HepG2 (cell line): ENCODE results near the gene ANKAR. TPM values are rescaled to one million over a fixed set of nuclear protein-coding genes. Genes with fewer than 3 reads are reported as not detected.

Experiments
- AGO2 ChIP-seq: fragments of 200-400 bp; formaldehyde crosslinking; optimal IDR thresholded peaks from 2 replicates; pipeline ENCODE3; 2017; ENCODE audit warnings: mild to moderate bottlenecking, low read depth, low read length, moderate library complexity
- GABPB1 ChIP-seq: IDR thresholded peaks from 2 replicates; pipeline ENCODE4 v1.6.1; 2016; ENCODE audit warnings: mild to moderate bottlenecking, missing genetic modification reagents, moderate library complexity, missing compliant biosample characterization
- GLI4 ChIP-seq: sonication (generic); formaldehyde crosslinking; IDR thresholded peaks from 2 replicates; pipeline ENCODE4 v1.5.1; 2020; ENCODE audit warnings: missing genetic modification reagents, mild to moderate bottlenecking, moderate library complexity, borderline replicate concordance
- HDAC6 ChIP-seq: fragments of 200-600 bp; sonication (generic); IDR thresholded peaks from 2 replicates; pipeline ENCODE4 v1.7.0; 2017; ENCODE audit warnings: mild to moderate bottlenecking, antibody characterized with exemption, low read length, low read depth
- KIAA2018 ChIP-seq: sonication (generic); formaldehyde crosslinking; IDR thresholded peaks from 2 replicates; pipeline ENCODE4 v1.5.0; 2020; ENCODE audit warnings: mild to moderate bottlenecking, missing genetic modification reagents, borderline replicate concordance
- KMT2B ChIP-seq: IDR thresholded peaks from 2 replicates; pipeline ENCODE4 v1.6.1; 2016; ENCODE audit warnings: missing genetic modification reagents, missing compliant biosample characterization
- MAFF ChIP-seq: IDR thresholded peaks from 2 replicates; pipeline ENCODE4 v1.6.1; 2011; ENCODE audit warnings: low read depth, low read length, improper control_type of control experiment
- MED1 ChIP-seq: sonication (generic); formaldehyde crosslinking; IDR thresholded peaks from 2 replicates; pipeline ENCODE4 v1.4.0; 2020; ENCODE audit warnings: missing genetic modification reagents
- MEIS2 ChIP-seq: sonication (generic); formaldehyde crosslinking; IDR thresholded peaks from 2 replicates; pipeline ENCODE4 v1.9.0; 2021; ENCODE audit warnings: mild to moderate bottlenecking, missing genetic modification reagents
- TEAD3 ChIP-seq: optimal IDR thresholded peaks from 2 replicates; pipeline ENCODE3; 2016; ENCODE audit warnings: borderline replicate concordance
- TEF ChIP-seq: sonication (generic); formaldehyde crosslinking; IDR thresholded peaks from 2 replicates; pipeline ENCODE4 v1.5.0; 2020; ENCODE audit warnings: missing genetic modification reagents
- ZFAT ChIP-seq: sonication (generic); formaldehyde crosslinking; conservative IDR thresholded peaks from 2 replicates; pipeline ENCODE4 v1.8.1; 2023; ENCODE audit warnings: missing genetic modification reagents, inconsistent platforms
- ZNF101 ChIP-seq: sonication (generic); formaldehyde crosslinking; IDR thresholded peaks from 2 replicates; pipeline ENCODE4 v1.4.0; 2020; ENCODE audit warnings: mild to moderate bottlenecking, low read depth, missing genetic modification reagents, borderline replicate concordance
- ZNF18 ChIP-seq: sonication (generic); formaldehyde crosslinking; IDR thresholded peaks from 2 replicates; pipeline ENCODE4 v1.8.0; 2022; ENCODE audit warnings: mild to moderate bottlenecking, missing genetic modification reagents; ENCODE audit not compliant: insufficient replicate concordance
- ZSCAN9 ChIP-seq: IDR thresholded peaks from 2 replicates; pipeline ENCODE4 v1.6.1; 2016; ENCODE audit warnings: borderline replicate concordance
- polyA plus RNA-seq, 8 experiments: library from polyadenylated mRNA; depleted of rRNA in 3 of 8; stranded (reverse) in 7 of 8; unstranded in 1 of 8; fragments of >200 nt; fragmentation: Illumina TruSeq in 4 of 8; extraction: Trizol in 4 of 8; gene quantifications; 2 replicates each; pipeline versions ENCODE4 v1.2.1 to v1.2.3, GENCODE V29; 2011 to 2016; ENCODE audit warnings: low read depth in 4 of 8, missing spikeins in 1 of 8, mixed read lengths in 1 of 8; ENCODE audit not compliant: insufficient read depth in 1 of 8
- total RNA-seq, 5 experiments: library from RNA; depleted of rRNA; stranded (reverse); fragments of >200 nt; fragmentation: Illumina TruSeq; extraction: Trizol; gene quantifications; 2 replicates each; pipeline ENCODE4 v1.2.3, GENCODE V29; 2016; ENCODE audit warnings: low read depth in 1 of 5

The ANKAR gene
- total and polyA plus RNA-seq, 2 of the 13 experiments (the other 11 are each of a cell fraction or from before 2014, with no cell fraction given) = 3.6 to 5.0 TPM

GRCh38 chr2:189661148-189661956 is 13.1 kb upstream of the ANKAR start, which contains the start of gene ASNSD1 (continued):
- TF ChIP-seq MEIS2 (peak; percentile 52), MAFF (no peak; the same call in 1 of the 2 replicates), TEAD3 (CRISPR knock-in tag) (peak; percentile 94), KIAA2018 (CRISPR knock-in tag) (no peak; the same call in 1 of the 2 replicates), TEF (CRISPR knock-in tag) (no peak), GLI4 (CRISPR knock-in tag) (peak; percentile 95), HDAC6 (no peak), MED1 (CRISPR knock-in tag) (peak; percentile 55), ZNF101 (CRISPR knock-in tag) (peak; percentile 93), ZNF18 (CRISPR knock-in tag) (no peak), GABPB1 (CRISPR knock-in tag) (peak; percentile 69), KMT2B (CRISPR knock-in tag) (peak; percentile 89), ZFAT (CRISPR knock-in tag) (no peak; the same call in 1 of the 2 replicates), ZSCAN9 (CRISPR knock-in tag) (peak; percentile 86), AGO2 (peak; percentile 53)
